Measurements from ENCODE around the gene GPI.

DNA sequence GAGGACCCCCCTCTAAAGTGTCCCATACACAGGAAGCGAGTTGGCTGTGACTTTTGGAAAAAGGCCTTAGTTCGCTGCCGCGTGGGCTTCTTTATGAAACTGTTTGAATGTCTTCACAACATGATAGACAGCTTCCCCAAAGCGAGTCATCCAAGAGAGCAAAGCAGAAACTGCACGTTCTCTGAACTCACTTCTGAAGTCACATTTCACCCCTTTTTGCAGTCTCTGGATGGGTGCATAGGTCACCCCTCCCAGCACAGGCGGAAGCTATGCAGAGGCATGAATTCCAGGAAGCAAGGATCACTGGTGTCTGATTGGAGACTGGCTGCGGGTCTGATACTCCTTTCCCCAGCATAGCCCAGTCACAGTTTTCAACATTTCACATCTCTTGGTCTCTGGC lies 10.6 kb downstream of the GPI start:
- TF ChIP-seq POLR2A (IDR thresholded peaks at IDR 0.05) (no peak), POLR2AphosphoS5 (IDR thresholded peaks at IDR 0.05) (no peak)
- TF ChIP-seq, protein P1, sequence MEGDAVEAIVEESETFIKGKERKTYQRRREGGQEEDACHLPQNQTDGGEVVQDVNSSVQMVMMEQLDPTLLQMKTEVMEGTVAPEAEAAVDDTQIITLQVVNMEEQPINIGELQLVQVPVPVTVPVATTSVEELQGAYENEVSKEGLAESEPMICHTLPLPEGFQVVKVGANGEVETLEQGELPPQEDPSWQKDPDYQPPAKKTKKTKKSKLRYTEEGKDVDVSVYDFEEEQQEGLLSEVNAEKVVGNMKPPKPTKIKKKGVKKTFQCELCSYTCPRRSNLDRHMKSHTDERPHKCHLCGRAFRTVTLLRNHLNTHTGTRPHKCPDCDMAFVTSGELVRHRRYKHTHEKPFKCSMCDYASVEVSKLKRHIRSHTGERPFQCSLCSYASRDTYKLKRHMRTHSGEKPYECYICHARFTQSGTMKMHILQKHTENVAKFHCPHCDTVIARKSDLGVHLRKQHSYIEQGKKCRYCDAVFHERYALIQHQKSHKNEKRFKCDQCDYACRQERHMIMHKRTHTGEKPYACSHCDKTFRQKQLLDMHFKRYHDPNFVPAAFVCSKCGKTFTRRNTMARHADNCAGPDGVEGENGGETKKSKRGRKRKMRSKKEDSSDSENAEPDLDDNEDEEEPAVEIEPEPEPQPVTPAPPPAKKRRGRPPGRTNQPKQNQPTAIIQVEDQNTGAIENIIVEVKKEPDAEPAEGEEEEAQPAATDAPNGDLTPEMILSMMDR (IDR thresholded peaks at IDR 0.05 in 8 of 11, conservative IDR thresholded peaks at IDR 0.05 in 3 of 11), result no peak
